Measurements from ENCODE around the gene OR4C12.
"Not testable (repeated sequence)": the region's sequence is repeated elsewhere in the genome, so short reads cannot be mapped to it uniquely, and the experiment has no call there.

OR4C12 gene

DNA sequence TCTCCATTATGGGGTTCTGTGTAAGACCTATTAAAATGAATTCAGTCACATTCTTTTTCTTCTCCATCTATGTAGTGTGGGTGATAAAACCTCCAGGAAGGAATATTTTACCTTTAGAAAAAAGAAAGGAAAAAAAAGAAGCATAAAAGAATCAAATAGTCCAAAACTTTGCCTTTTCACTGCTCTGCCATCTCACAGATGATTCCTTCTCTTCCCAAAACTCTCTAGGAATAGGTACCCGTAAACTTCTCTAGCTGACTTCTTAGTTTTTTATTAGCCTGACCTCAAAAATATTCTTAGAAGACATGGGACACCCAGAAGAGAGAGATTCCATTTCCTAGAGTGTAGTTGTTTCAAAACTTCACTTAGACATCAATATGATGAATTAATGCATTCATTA, at the start of gene OR4C12:
TSS of gene OR4C12 (minus strand) at position 101 of the 400 bp plus-strand sequence. CDS start at position 67, 34 bp downstream.
- DNase-seq: not testable (repeated sequence)

GRCh38 chr11:50030193-50030592, 47.9 kb upstream of the OR4C12 start:
- DNase-seq: no peak

- DNase-seq: peak; percentile 4
Observed at GRCh38 chr11:49995565-49995964, 13.2 kb upstream of the OR4C12 start.

GRCh38 chr11:49973439-49973838, 8.9 kb downstream of the OR4C12 start:
- DNase-seq: not testable (repeated sequence)

DNA sequence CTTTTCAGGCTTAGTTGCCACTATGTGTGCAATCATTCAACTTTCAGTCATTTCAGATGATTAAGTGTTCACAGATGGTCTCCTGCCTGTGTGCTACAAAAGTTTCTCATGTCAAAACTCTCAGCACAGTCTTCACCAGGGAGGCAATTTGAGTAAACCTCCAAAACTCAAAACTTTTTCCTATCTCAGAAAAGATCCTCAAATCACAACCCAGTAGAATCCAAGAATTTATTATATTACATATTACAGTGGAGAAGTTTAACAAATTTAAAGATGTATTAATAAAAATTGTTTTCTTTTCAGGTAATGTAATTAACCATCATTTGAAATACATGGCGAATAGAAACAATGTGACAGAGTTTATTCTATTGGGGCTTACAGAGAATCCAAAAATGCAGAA, 30.2 kb downstream of the OR4C12 start, which contains the start of gene OR4C13:
TSS of gene OR4C13 (plus strand) at position 301 of the 400 bp plus-strand sequence. CDS start at position 333, 32 bp downstream.
- no peak for DNase-seq

DNA sequence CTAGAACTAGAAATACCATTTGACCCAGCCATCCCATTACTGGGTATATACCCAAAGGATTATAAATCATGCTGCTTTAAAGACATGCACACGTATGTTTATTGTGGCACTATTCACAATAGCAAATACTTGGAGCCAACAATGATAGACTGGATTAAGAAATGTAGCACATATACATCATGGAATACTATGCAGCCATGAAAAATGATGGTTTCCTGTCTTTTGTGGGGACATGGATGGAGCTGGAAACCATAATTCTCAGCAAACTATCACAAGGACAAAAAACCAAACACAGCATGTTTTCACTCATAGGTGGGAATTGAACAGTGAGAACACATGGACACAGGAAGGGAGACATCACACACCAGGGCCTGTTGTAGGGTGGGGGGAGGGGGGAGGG, 33.6 kb downstream of the OR4C12 start:
- not testable (repeated sequence) for DNase-seq

All from CD4-positive, alpha-beta T cell treated with Interleukin-17A for 4 hours (primary cell).